HCT116 (cell line): ENCODE results near the gene SNRNP35. TPM values are rescaled to one million over a fixed set of nuclear protein-coding genes. Genes with fewer than 3 reads are reported as not detected.

Experiments used
- ATAC-seq: fragments of 200-7000 bp; cut with Tn5 transposase; 2 replicates; pipeline ENCODE4 v1.9.1; 2020; ENCODE audit warnings: mild to moderate bottlenecking, moderate library complexity
- BruUV-seq: library from RNA; stranded (reverse); fragments of 400-500 nt; replicated peaks from 2 replicates; lab custom pipeline; 2021; lab: Mats Ljungman, UMichigan
- CTCF ChIA-PET: fragments of 300-600 bp; sonication (Branson Sonifier 250); formaldehyde crosslinking; loops from one replicate; lab custom pipeline; 2021; ENCODE audit warnings: antibody characterized with exemption; lab: Charles Lee
- POLR2A ChIA-PET: fragments of 300-600, 350-600 bp; sonication (Branson Sonifier 250); formaldehyde crosslinking; loops from one replicate; lab custom pipeline; 2021; ENCODE audit warnings: antibody characterized with exemption; lab: Charles Lee
- RAD21 ChIA-PET, 2 experiments: fragments of 300-600 bp; sonication (Branson Sonifier 250); formaldehyde crosslinking; loops; one replicate each; lab custom pipeline; 2023; ENCODE audit warnings: low total read pairs in 2 of 2; ENCODE audit not compliant: uncharacterized antibody in 2 of 2, unreplicated experiment in 2 of 2, low non-redundant PET in 1 of 2; lab: Charles Lee
- DNase-seq: peaks from one replicate; pipeline ENCODE4 v3.0.0-alpha.2; 2010; ENCODE audit warnings: low read depth, low spot score
- H2AFZ ChIP-seq: fragments of 200-600 bp; shearing (Covaris generic), sonication (generic); 2 replicates; pipeline ENCODE4 v1.6.1; 2017; ENCODE audit warnings: low read depth, mixed run types, mixed read lengths, antibody characterized with exemption, low read length; ENCODE audit not compliant: poor library complexity, severe bottlenecking
- H3K27ac ChIP-seq: 2 replicates; pipeline ENCODE4 v1.5.1; 2012; ENCODE audit warnings: low read depth, low read length
- H3K27me3 ChIP-seq: fragments of 200-600 bp; sonication (generic); 2 replicates; pipeline ENCODE4 v1.6.1; 2016; ENCODE audit warnings: mixed run types, low read length, mixed read lengths; ENCODE audit not compliant: insufficient read depth
- H3K36me3 ChIP-seq, 2 experiments: fragments of 200-500 bp in 1 of 2; fragments of 200-600 bp in 1 of 2; sonication (Bioruptor generic) in 1 of 2; sonication (generic) in 1 of 2; 2 replicates each; pipeline versions ENCODE4 v1.5.1 to v1.6.1; 2014 to 2016; ENCODE audit warnings: low read length in 2 of 2, inconsistent platforms in 1 of 2, mixed read lengths in 1 of 2, mixed run types in 1 of 2; ENCODE audit not compliant: insufficient read depth in 2 of 2, control insufficient read depth in 1 of 2
- H3K4me1 ChIP-seq, 2 experiments: fragments of 200-600 bp in 1 of 2; sonication (generic) in 1 of 2; 2 replicates each; pipeline versions ENCODE4 v1.5.1 to v1.6.1; 2012 to 2017; ENCODE audit warnings: low read length in 2 of 2, inconsistent platforms in 1 of 2, mild to moderate bottlenecking in 1 of 2, mixed read lengths in 1 of 2, mixed run types in 1 of 2, moderate library complexity in 1 of 2; ENCODE audit not compliant: insufficient read depth in 2 of 2, control insufficient read depth in 1 of 2
- H3K4me2 ChIP-seq: fragments of 200-600 bp; sonication (generic); 2 replicates; pipeline ENCODE4 v1.6.1; 2017; ENCODE audit warnings: mixed run types, low read length, mixed read lengths
- H3K4me3 ChIP-seq, 2 experiments: fragments of 200-600 bp in 1 of 2; sonication (generic) in 1 of 2; replicated peaks in 1 of 2; 2 replicates each; pipeline ENCODE4 v1.5.1; 2011 to 2016; ENCODE audit warnings: low read length in 2 of 2, control low read depth in 1 of 2, low read depth in 1 of 2, mild to moderate bottlenecking in 1 of 2, mixed read lengths in 1 of 2, mixed run types in 1 of 2
- H3K79me2 ChIP-seq: fragments of 200-600 bp; sonication (generic); 2 replicates; pipeline ENCODE4 v1.6.1; 2017; ENCODE audit warnings: mild to moderate bottlenecking, mixed run types, low read length, moderate library complexity, mixed read lengths; ENCODE audit not compliant: insufficient read depth
- H3K9ac ChIP-seq: fragments of 200-600 bp; sonication (generic); 2 replicates; pipeline ENCODE4 v1.6.1; 2016; ENCODE audit warnings: low read length, mixed read lengths
- H3K9me2 ChIP-seq: fragments of 200-600 bp; sonication (generic), shearing (Covaris generic); 2 replicates; pipeline ENCODE4 v1.6.1; 2017; ENCODE audit warnings: mixed run types, mild to moderate bottlenecking, moderate library complexity; ENCODE audit not compliant: insufficient read depth
- H3K9me3 ChIP-seq, 2 experiments: fragments of 200-500 bp in 1 of 2; fragments of 200-600 bp in 1 of 2; sonication (Bioruptor generic) in 1 of 2; sonication (generic) in 1 of 2; 2 replicates each; pipeline ENCODE4 v1.6.1; 2014 to 2017; ENCODE audit warnings: low read length in 2 of 2, mixed read lengths in 2 of 2, inconsistent platforms in 1 of 2, low read depth in 1 of 2, mild to moderate bottlenecking in 1 of 2, mixed run types in 1 of 2, moderate library complexity in 1 of 2; ENCODE audit not compliant: control insufficient read depth in 1 of 2, insufficient read depth in 1 of 2
- H4K20me1 ChIP-seq: fragments of 200-600 bp; sonication (generic), shearing (Covaris generic); 2 replicates; pipeline ENCODE4 v1.6.1; 2017; ENCODE audit warnings: mixed run types, mild to moderate bottlenecking, moderate library complexity; ENCODE audit not compliant: insufficient read depth
- ATF3 ChIP-seq: IDR thresholded peaks from 2 replicates; pipeline ENCODE4 v1.6.1; 2012
- CTCF ChIP-seq, 3 experiments: fragments of 200-600 bp in 1 of 3; sonication (generic) in 1 of 3; IDR thresholded peaks in 2 of 3; conservative IDR thresholded peaks in 1 of 3; 2 replicates each; pipeline ENCODE4 v1.5.1; 2012 to 2017; ENCODE audit warnings: low read depth in 2 of 3, low read length in 2 of 3, antibody characterized with exemption in 1 of 3, borderline replicate concordance in 1 of 3, control low read depth in 1 of 3, mild to moderate bottlenecking in 1 of 3, mixed read lengths in 1 of 3, mixed run types in 1 of 3, moderate library complexity in 1 of 3; ENCODE audit not compliant: insufficient read depth in 1 of 3
- ELF1 ChIP-seq: IDR thresholded peaks from 2 replicates; pipeline ENCODE4 v1.6.1; 2012; ENCODE audit warnings: low read depth, borderline replicate concordance
- JUND ChIP-seq: IDR thresholded peaks from 2 replicates; pipeline ENCODE4 v1.6.1; 2012
- MAX ChIP-seq: IDR thresholded peaks from 2 replicates; pipeline ENCODE4 v1.6.1; 2012
- POLR2A ChIP-seq: IDR thresholded peaks from 2 replicates; pipeline ENCODE4 v1.7.0; 2011; ENCODE audit warnings: borderline replicate concordance; ENCODE audit not compliant: insufficient read depth, insufficient read length; ENCODE audit errors: extremely low read depth
- REST ChIP-seq: IDR thresholded peaks from 2 replicates; pipeline ENCODE4 v1.6.1; 2012; ENCODE audit warnings: low read depth
- SIN3A ChIP-seq: IDR thresholded peaks from 2 replicates; pipeline ENCODE4 v1.6.1; 2012; ENCODE audit warnings: low read depth
- SP1 ChIP-seq: IDR thresholded peaks from 2 replicates; pipeline ENCODE4 v1.6.1; 2012; ENCODE audit warnings: low read depth
- SRF ChIP-seq: IDR thresholded peaks from 2 replicates; pipeline ENCODE4 v1.6.1; 2012; ENCODE audit warnings: low read depth
- ZFX ChIP-seq: fragments of 450-650 bp; IDR thresholded peaks from 2 replicates; pipeline ENCODE4 v1.6.1; 2017
- ZNF274 ChIP-seq: fragments of 200-500 bp; sonication (Bioruptor generic); IDR thresholded peaks from 2 replicates; pipeline ENCODE4 v1.6.1; 2014; ENCODE audit warnings: mild to moderate bottlenecking, low read depth, low read length, inconsistent platforms
- intact Hi-C: fragments of 100-400 bp; cut with micrococcal nuclease; formaldehyde crosslinking; loops from 2 replicates; pipeline ENCODE4 v1.10.0; 2022
- total RNA-seq: library from RNA; stranded (reverse); gene quantifications from one replicate; pipeline ENCODE4 v1.2.1, GENCODE V29; 2021; ENCODE audit not compliant: unreplicated experiment

The SNRNP35 gene
- total RNA-seq, 1 experiment from 2014 or later, result 12.4 TPM

GRCh38 chr12:123436017-123436964 lies 21.6 kb upstream of the SNRNP35 start, which contains the start of gene RILPL2:
TSS of gene RILPL2 (minus strand) at chr12:123436684. CDS start at chr12:123436420, 264 bp downstream.
- Histone ChIP-seq H3K27me3 (no peaks in the 10 kb centered on the region), H3K9ac (peak within 1 kb of the TSS; percentile 70), H3K9me3 (no peaks in the 10 kb centered on the region), H3K36me3 (no peaks in the 10 kb centered on the region), H3K4me2 (peak within 1 kb of the TSS; percentile 86), H2AFZ (peak within 1 kb of the TSS; percentile 100), H3K9me2 (no peaks in the 10 kb centered on the region), H3K4me1 (peaks cover 13 to 19% of the 10 kb centered on the region in 2 experiments; a peak in 3 of 4 replicates), H3K27ac (peak within 1 kb of the TSS; percentile 74), H3K4me3 (peak within 1 kb of the TSS; percentile 77 to 84), H3K79me2 (peaks cover 7% of the 10 kb centered on the region; the same call in 1 of the 2 replicates), H4K20me1 (no peaks in the 10 kb centered on the region)
- RAD21 ChIA-PET, result no interaction called here
- CTCF ChIA-PET, result no interaction called here
- DNase-seq (peak; percentile 47), ATAC-seq (peak; percentile 95)
- BruUV-seq, result TSS peak; percentile 77
- TF ChIP-seq MAX, result peak; percentile 73
- no peak for TF ChIP-seq SIN3A
- TF ChIP-seq JUND, result no peak
- TF ChIP-seq ATF3, result no peak
- TF ChIP-seq SP1, result peak; percentile 39; the same call in 1 of the 2 replicates
- no peak for TF ChIP-seq POLR2A
- TF ChIP-seq ZFX, result peak; percentile 38; the same call in 1 of the 2 replicates
- no peak for TF ChIP-seq ELF1
- intact Hi-C loops, result no loop called here
- POLR2A ChIA-PET, result no interaction called here

- H3K9ac ChIP-seq, result no peak overlapping the region
- H4K20me1 ChIP-seq, result no peaks in the 10 kb centered on the region
- ChIA-PET POLR2A (no interaction called here), RAD21 (interaction anchor here in 1 of 2 experiments (0.6 kb wide), 1 partner anchor 208 kb away, joined by 3 read pairs; the partner anchor contains the start of gene MTRFR), CTCF (no interaction called here)
- ATAC-seq (no peak), DNase-seq (no peak)
- no peaks in the 10 kb centered on the region for H3K9me2 ChIP-seq
- intact Hi-C loops, result no loop called here
- H2AFZ ChIP-seq, result no peak overlapping the region
- no peak overlapping the region for H3K4me2 ChIP-seq
- H3K27me3 ChIP-seq, result no peaks in the 10 kb centered on the region
- H3K4me3 ChIP-seq, result no peak overlapping the region
- BruUV-seq, result no TSS peak
- no peak overlapping the region for H3K27ac ChIP-seq
- H3K79me2 ChIP-seq, result no peaks in the 10 kb centered on the region
- H3K4me1 ChIP-seq, result peaks cover 4% of the 10 kb centered on the region in 2 experiments; a peak in 2 of 4 replicates
- H3K36me3 ChIP-seq, result no peaks in the 10 kb centered on the region
- H3K9me3 ChIP-seq, result no peaks in the 10 kb centered on the region
- TF ChIP-seq REST, result no peak
- no peak for TF ChIP-seq SRF
- TF ChIP-seq POLR2A, result no peak
- no peak for TF ChIP-seq ZNF274
- TF ChIP-seq CTCF (IDR thresholded peaks at IDR 0.05 in 2 of 3, conservative IDR thresholded peaks at IDR 0.05 in 1 of 3; ENCODE audit: borderline replicate concordance in 1 of 3, insufficient read depth in 1 of 3, low read depth in 2 of 3, low read length in 2 of 3), result no peak
Measured at GRCh38 chr12:123441523-123442164, 16.3 kb upstream of the SNRNP35 start.
